Choroid plexus epithelial cell (primary cell): ENCODE measurements around the gene CFAP45.

Experiments used
- DNase-seq: peaks from one replicate; pipeline ENCODE4 v3.0.0-alpha.2; 2010; ENCODE audit warnings: low read depth
- H3K4me3 ChIP-seq: 2 replicates; pipeline ENCODE4 v1.5.1; 2011; ENCODE audit warnings: low read depth, mild to moderate bottlenecking, control low read depth, low read length, moderate library complexity
- CTCF ChIP-seq: conservative IDR thresholded peaks from 2 replicates; pipeline ENCODE4 v1.5.1; 2011; ENCODE audit warnings: low read depth, mild to moderate bottlenecking, control low read depth, inconsistent platforms, low read length, moderate library complexity

Gene CFAP45

GRCh38 chr1:159891275-159892157 is 8.4 kb downstream of the CFAP45 start:
- TF ChIP-seq CTCF = peak; percentile 99
- peak; percentile 94 for DNase-seq
- H3K4me3 ChIP-seq = no peak overlapping the region

GRCh38 chr1:159890390-159890789 is 9.6 kb downstream of the CFAP45 start:
- no peak overlapping the region for H3K4me3 ChIP-seq
- no peak for DNase-seq
- TF ChIP-seq CTCF = no peak

- TF ChIP-seq CTCF = no peak
- no peak overlapping the region for H3K4me3 ChIP-seq
- peak; percentile 85 for DNase-seq
These were observed 10.1 kb downstream of the CFAP45 start for GRCh38 chr1:159889821-159890252.

GRCh38 chr1:159889202-159889601 is 10.8 kb downstream of the CFAP45 start:
- TF ChIP-seq CTCF = no peak
- H3K4me3 ChIP-seq = no peak overlapping the region
- DNase-seq = no peak

- no peak for TF ChIP-seq CTCF
- no peak overlapping the region for H3K4me3 ChIP-seq
- DNase-seq = no peak
These were observed 15.7 kb downstream of the CFAP45 start for GRCh38 chr1:159884296-159884695.

- no peak overlapping the region for H3K4me3 ChIP-seq
- DNase-seq = no peak
- TF ChIP-seq CTCF = no peak
These were observed 16.8 kb downstream of the CFAP45 start for GRCh38 chr1:159883134-159883533.

- no peak for TF ChIP-seq CTCF
- H3K4me3 ChIP-seq = no peak overlapping the region
- DNase-seq = peak; percentile 22
These were observed 17.5 kb downstream of the CFAP45 start for GRCh38 chr1:159882527-159882862.
